H1 (cell line): Measurements from ENCODE around the gene LRRC37A. TPM values are rescaled to one million over a fixed set of nuclear protein-coding genes. Genes with fewer than 3 reads are reported as not detected.

Experiments used
- BACH1 ChIP-seq: IDR thresholded peaks from 2 replicates; pipeline ENCODE4 v1.6.1; 2012; ENCODE audit warnings: low read length, improper control_type of control experiment
- CBX5 ChIP-seq: fragments of 300-800, 300-1000 bp; sonication (generic); IDR thresholded peaks from 2 replicates; pipeline ENCODE4 v1.7.1; 2016; ENCODE audit warnings: antibody characterized with exemption, low read length, low read depth
- CBX8 ChIP-seq: fragments of 300-800, 300-1000 bp; sonication (generic); IDR thresholded peaks from 2 replicates; pipeline ENCODE4 v1.7.1; 2016; ENCODE audit warnings: low read depth, low read length, borderline replicate concordance
- CHD1 ChIP-seq: IDR thresholded peaks from 2 replicates; pipeline ENCODE4 v1.6.1; 2012; ENCODE audit warnings: low read depth, low read length, improper control_type of control experiment
- CHD2 ChIP-seq: IDR thresholded peaks from 2 replicates; pipeline ENCODE4 v1.6.1; 2012; ENCODE audit warnings: low read length, improper control_type of control experiment
- CREB1 ChIP-seq: IDR thresholded peaks from 2 replicates; pipeline ENCODE4 v1.6.1; 2012; ENCODE audit warnings: inconsistent platforms
- HDAC2 ChIP-seq, 2 experiments: fragments of 300-600 bp in 1 of 2; sonication (generic) in 1 of 2; IDR thresholded peaks; 2 replicates each; pipeline ENCODE4 v1.6.1; 2011 to 2012; ENCODE audit warnings: low read depth in 2 of 2, low read length in 2 of 2, mild to moderate bottlenecking in 2 of 2, moderate library complexity in 2 of 2, borderline replicate concordance in 1 of 2, inconsistent platforms in 1 of 2
- HDAC6 ChIP-seq: IDR thresholded peaks from one replicate; pipeline ENCODE4 v1.7.1; 2012; ENCODE audit warnings: low read depth, mild to moderate bottlenecking, inconsistent platforms, low read length, moderate library complexity
- JUN ChIP-seq: IDR thresholded peaks from 2 replicates; pipeline ENCODE4 v1.6.1; 2011; ENCODE audit warnings: low read depth, mild to moderate bottlenecking, improper control_type of control experiment, low read length
- JUND ChIP-seq: IDR thresholded peaks from 2 replicates; pipeline ENCODE4 v1.6.1; 2011; ENCODE audit warnings: mild to moderate bottlenecking, improper control_type of control experiment, low read length
- NANOG ChIP-seq: IDR thresholded peaks from 2 replicates; pipeline ENCODE4 v1.6.1; 2011; ENCODE audit warnings: low read length, low read depth, mild to moderate bottlenecking, inconsistent platforms; ENCODE audit not compliant: insufficient read depth, poor library complexity, severe bottlenecking
- POLR2A ChIP-seq, 2 experiments: IDR thresholded peaks; 1 replicate in 1 of 2; 2 replicates in 1 of 2; pipeline ENCODE4 v1.6.1; 2011; ENCODE audit warnings: low read depth in 2 of 2, low read length in 2 of 2, mild to moderate bottlenecking in 2 of 2; ENCODE audit errors: control extremely low read depth in 1 of 2
- SIN3A ChIP-seq, 2 experiments: IDR thresholded peaks in 1 of 2; conservative IDR thresholded peaks in 1 of 2; 2 replicates each; pipeline ENCODE4 v1.6.1; 2011 to 2012; ENCODE audit warnings: low read length in 2 of 2, improper control_type of control experiment in 1 of 2, low read depth in 1 of 2, mild to moderate bottlenecking in 1 of 2
- SP1 ChIP-seq: IDR thresholded peaks from 2 replicates; pipeline ENCODE4 v1.6.1; 2011; ENCODE audit warnings: low read depth, low read length
- SP2 ChIP-seq: IDR thresholded peaks from 2 replicates; pipeline ENCODE4 v1.6.1; 2012; ENCODE audit warnings: mild to moderate bottlenecking, low read length, inconsistent platforms
- SP4 ChIP-seq: IDR thresholded peaks from 2 replicates; pipeline ENCODE4 v1.6.1; 2012; ENCODE audit warnings: low read length, inconsistent platforms
- TAF7 ChIP-seq: optimal IDR thresholded peaks from 2 replicates; pipeline ENCODE3; 2011; ENCODE audit warnings: low read depth, mild to moderate bottlenecking, inconsistent platforms, low read length, moderate library complexity, borderline replicate concordance
- TBP ChIP-seq: IDR thresholded peaks from 2 replicates; pipeline ENCODE4 v1.6.1; 2011; ENCODE audit warnings: low read depth, low read length, improper control_type of control experiment
- YY1 ChIP-seq: IDR thresholded peaks from 2 replicates; pipeline ENCODE4 v1.6.1; 2011; ENCODE audit warnings: low read depth, mild to moderate bottlenecking, low read length
- ZNF274 ChIP-seq: IDR thresholded peaks from 2 replicates; pipeline ENCODE4 v1.7.0; 2012; ENCODE audit warnings: low read length, borderline replicate concordance; ENCODE audit errors: extremely low read depth
- polyA plus RNA-seq, 7 experiments: library from polyadenylated mRNA; depleted of rRNA in 3 of 7; stranded (reverse) in 5 of 7; unstranded in 2 of 7; fragments of >200 nt in 5 of 7; fragments of 200-250 nt in 2 of 7; gene quantifications; 1 replicate in 5 of 7; 2 replicates in 1 of 7; 4 replicates in 1 of 7; pipeline versions ENCODE4 v1.2.1 to v1.2.3, GENCODE V29; 2011 to 2013; ENCODE audit warnings: missing spikeins in 2 of 7, mixed read lengths in 2 of 7
- total RNA-seq: library from RNA; stranded (reverse); fragmentation: NEBNext Ultra II Directional; extraction: Animal tissue kit (Norgen Biotek cat#: 25700); gene quantifications from 2 replicates; pipeline ENCODE4 v1.2.1, GENCODE V29; 2021
- TF ChIP-seq, protein P1 (sequence below): IDR thresholded peaks from 2 replicates; pipeline ENCODE4 v1.6.1; 2012; ENCODE audit warnings: inconsistent platforms
- TF ChIP-seq, protein P2 (sequence below): IDR thresholded peaks from 2 replicates; pipeline ENCODE4 v1.6.1; 2011; ENCODE audit warnings: low read depth, mild to moderate bottlenecking, low read length; ENCODE audit not compliant: insufficient read depth
- TF ChIP-seq, protein P3 (sequence below): IDR thresholded peaks from 2 replicates; pipeline ENCODE4 v1.6.1; 2012; ENCODE audit warnings: inconsistent platforms

Gene LRRC37A
- total and polyA plus RNA-seq, 2 of the 8 experiments (the other 6 are each of a cell fraction or from before 2014, with no cell fraction given), result 1.4 to 2.9 TPM

DNA sequence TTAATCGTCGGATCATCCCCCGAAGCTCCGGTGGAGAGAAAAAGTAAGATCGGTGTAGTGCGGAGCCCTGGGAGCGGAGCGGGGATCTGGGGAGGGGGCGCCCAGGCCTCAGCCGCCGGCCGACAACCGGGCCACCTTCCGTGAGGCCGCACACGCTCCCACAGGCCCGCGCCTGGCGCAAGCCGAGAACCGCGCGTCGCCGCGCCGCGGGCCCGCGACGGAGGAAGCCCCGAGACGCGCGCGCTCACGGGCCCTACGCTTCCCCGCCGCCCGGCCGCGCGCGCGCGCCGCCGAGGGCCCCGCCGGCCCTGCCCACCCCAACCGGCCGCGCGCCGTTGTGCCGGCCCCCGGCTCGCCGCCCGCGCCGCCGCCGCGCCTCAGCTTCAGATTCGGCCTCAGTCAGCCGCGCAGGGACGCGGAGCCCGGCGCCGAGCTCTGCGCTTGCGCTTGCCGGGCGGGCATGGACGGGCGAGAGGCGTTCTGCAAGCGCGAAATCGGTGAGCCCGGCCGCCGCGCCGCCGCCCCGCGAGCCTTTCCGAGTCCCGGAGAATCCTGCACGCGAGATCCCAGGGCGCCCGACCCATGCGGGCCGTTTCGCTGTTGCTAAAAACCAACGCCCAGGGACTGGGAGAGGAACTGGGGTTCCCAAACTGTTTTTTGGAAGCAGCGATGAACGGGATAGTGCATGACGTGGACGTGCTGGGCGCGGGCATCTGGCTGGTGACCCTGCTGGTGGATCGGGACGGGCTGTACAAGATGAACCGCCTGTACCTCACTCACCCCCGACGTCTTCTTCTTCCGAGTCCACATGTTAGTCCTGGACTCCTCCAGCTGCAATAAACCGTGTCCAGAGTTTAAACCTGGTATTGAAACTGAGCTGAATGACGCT lies 28.0 kb upstream of the LRRC37A start (continued):
- peak; percentile 33 for TF ChIP-seq TAF7
- TF ChIP-seq CBX5, result no peak
- no peak for TF ChIP-seq JUND
- TF ChIP-seq POLR2A (IDR thresholded peaks at IDR 0.05; ENCODE audit: control extremely low read depth in 1 of 2, low read depth in 2 of 2, low read length in 2 of 2), result peak in 1 of 2 experiments; percentile 78; a peak in 1 of 3 replicates
- TF ChIP-seq NANOG, result no peak
- TF ChIP-seq CHD1, result no peak
- TF ChIP-seq TBP, result peak; percentile 32; the same call in 1 of the 2 replicates
- TF ChIP-seq, protein P1, sequence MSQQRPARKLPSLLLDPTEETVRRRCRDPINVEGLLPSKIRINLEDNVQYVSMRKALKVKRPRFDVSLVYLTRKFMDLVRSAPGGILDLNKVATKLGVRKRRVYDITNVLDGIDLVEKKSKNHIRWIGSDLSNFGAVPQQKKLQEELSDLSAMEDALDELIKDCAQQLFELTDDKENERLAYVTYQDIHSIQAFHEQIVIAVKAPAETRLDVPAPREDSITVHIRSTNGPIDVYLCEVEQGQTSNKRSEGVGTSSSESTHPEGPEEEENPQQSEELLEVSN, result peak; percentile 30; the same call in 1 of the 2 replicates
- TF ChIP-seq CHD2, result 0 out of 2 replicates have a peak, but pooled peaks have one; percentile 22
- TF ChIP-seq CREB1, result peak; percentile 38; the same call in 1 of the 2 replicates
- TF ChIP-seq ZNF274, result no peak
- TF ChIP-seq SP4, result 0 out of 2 replicates have a peak, but pooled peaks have one; percentile 4
- peak; percentile 75 to 84; a peak in 2 of 4 replicates for TF ChIP-seq SIN3A (conservative IDR thresholded peaks at IDR 0.05 in 1 of 2, IDR thresholded peaks at IDR 0.05 in 1 of 2; ENCODE audit: low read depth in 1 of 2, low read length in 2 of 2)
- peak; percentile 63; the same call in 1 of the 2 replicates for TF ChIP-seq BACH1
- TF ChIP-seq SP2, result no peak
- peak; percentile 65 to 80; a peak in 2 of 4 replicates for TF ChIP-seq HDAC2 (IDR thresholded peaks at IDR 0.05; ENCODE audit: borderline replicate concordance in 1 of 2, low read depth in 2 of 2, low read length in 2 of 2)
- TF ChIP-seq HDAC6, result no peak
- TF ChIP-seq JUN, result no peak
- TF ChIP-seq CBX8, result no peak
- peak; percentile 35; the same call in 1 of the 2 replicates for TF ChIP-seq YY1
- no peak for TF ChIP-seq SP1
- TF ChIP-seq, protein P2, sequence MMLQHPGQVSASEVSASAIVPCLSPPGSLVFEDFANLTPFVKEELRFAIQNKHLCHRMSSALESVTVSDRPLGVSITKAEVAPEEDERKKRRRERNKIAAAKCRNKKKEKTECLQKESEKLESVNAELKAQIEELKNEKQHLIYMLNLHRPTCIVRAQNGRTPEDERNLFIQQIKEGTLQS, result no peak
- TF ChIP-seq, protein P3, sequence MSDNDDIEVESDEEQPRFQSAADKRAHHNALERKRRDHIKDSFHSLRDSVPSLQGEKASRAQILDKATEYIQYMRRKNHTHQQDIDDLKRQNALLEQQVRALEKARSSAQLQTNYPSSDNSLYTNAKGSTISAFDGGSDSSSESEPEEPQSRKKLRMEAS, result no peak; the same call in 1 of the 2 replicates
